Peyer's patch (tissue), 4 donors: Measurements from ENCODE around the gene LDLRAD4. TPM values are rescaled to one million over a fixed set of nuclear protein-coding genes. Genes with fewer than 3 reads are reported as not detected.
A peak's percentile ranks its signal among the peaks of the same experiment; 100 is the strongest.

Source experiments
- DNase-seq, 3 donors: peaks; one replicate each; pipeline ENCODE4 v3.0.0-alpha.2; 2017 to 2019
- H3K27ac ChIP-seq, 4 donors: fragments of 200-600 bp; sonication (generic); one replicate each; pipeline ENCODE4 v1.5.1; 2016 to 2019
- H3K27me3 ChIP-seq, 2 donors: fragments of 200-600 bp; sonication (generic); one replicate each; pipeline ENCODE4 v1.5.1; 2019
- H3K36me3 ChIP-seq, 3 donors: fragments of 200-600 bp; sonication (generic); one replicate each; pipeline ENCODE4 v1.5.1; 2016 to 2019
- H3K4me1 ChIP-seq, 4 donors: fragments of 200-600 bp; sonication (generic); one replicate each; pipeline ENCODE4 v1.5.1; 2016 to 2019
- H3K4me3 ChIP-seq, 4 donors: fragments of 200-600 bp; sonication (generic); 1 replicate in 3 of 4; 2 replicates in 1 of 4; pipeline ENCODE4 v1.5.1; 2016 to 2019; ENCODE audit warnings: mild to moderate bottlenecking in 1 of 4
- H3K9me3 ChIP-seq, 4 donors: fragments of 200-600 bp; sonication (generic); one replicate each; pipeline ENCODE4 v1.5.1; 2016 to 2019; ENCODE audit warnings: mild to moderate bottlenecking in 1 of 4
- POLR2A ChIP-seq, 2 donors: fragments of 450-650 bp; IDR thresholded peaks; one replicate each; pipeline ENCODE4 v1.5.1; 2017; ENCODE audit warnings: antibody characterized with exemption in 2 of 2, mild to moderate bottlenecking in 2 of 2, moderate library complexity in 2 of 2
- total RNA-seq, 4 donors: library from RNA; depleted of rRNA; stranded (reverse); fragments of >200 nt; gene quantifications; one replicate each; pipeline ENCODE4 v1.1.0, GENCODE V29; 2016
- TF ChIP-seq, protein P1 (sequence below), 6 experiments: fragments of 450-650 bp in 4 of 6; fragments of 200-600 bp in 2 of 6; sonication (generic) in 1 of 6; IDR thresholded peaks; one replicate each; pipeline ENCODE4 v1.5.1; 2017 to 2019; ENCODE audit warnings: antibody characterized with exemption in 6 of 6, mild to moderate bottlenecking in 3 of 6, moderate library complexity in 1 of 6

The LDLRAD4 gene
- total RNA-seq, 4 donors from 2014 or later: 24.8 to 128 (median 50.0) TPM

DNA sequence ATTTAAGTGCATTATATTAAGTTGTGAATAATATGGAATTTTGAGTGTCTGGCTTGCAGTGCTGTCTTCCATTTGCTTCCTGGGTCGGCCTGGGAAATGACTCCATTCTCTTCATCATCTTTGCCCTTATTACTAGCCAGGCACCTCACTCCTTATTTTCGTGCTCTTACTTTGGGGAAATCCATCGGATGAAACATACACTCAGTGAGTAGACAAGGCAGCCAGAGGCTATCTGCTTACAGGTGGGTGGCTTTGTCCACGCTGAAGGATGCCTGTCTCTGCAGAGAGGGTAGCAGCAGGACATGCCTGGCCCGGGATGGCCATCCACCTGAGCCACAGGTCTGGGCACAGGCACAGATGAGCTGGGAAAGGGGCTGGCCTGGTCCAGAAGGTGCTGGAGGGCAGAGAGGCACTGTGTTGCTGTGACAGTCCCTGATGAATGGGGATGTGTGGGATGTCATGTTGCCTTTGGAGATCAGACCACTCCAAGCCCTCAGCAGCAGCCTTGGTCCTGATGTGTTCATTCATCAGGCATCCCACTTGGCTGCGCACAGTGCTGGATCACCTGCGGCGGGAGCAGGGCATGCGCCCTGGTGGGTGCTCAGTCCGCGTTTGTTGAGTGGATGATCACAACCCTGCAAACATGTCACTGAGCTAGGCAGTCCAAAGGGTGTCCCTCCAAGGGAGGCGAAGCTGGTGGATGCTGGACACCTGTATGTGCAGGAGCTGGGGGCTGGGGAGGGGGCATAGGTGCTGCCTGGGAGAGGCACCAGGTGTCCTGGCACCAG lies 236.0 kb downstream of the LDLRAD4 start:
- Histone ChIP-seq H3K9me3 (no peaks in the 10 kb centered on the region), H3K27ac (no peak overlapping the region), H3K27me3 (no peaks in the 10 kb centered on the region), H3K4me3 (no peak overlapping the region), H3K36me3 (no peaks in the 10 kb centered on the region), H3K4me1 (peaks cover 0 to 11% (median 3%) of the 10 kb centered on the region in 4 donors)
- TF ChIP-seq, protein P1, sequence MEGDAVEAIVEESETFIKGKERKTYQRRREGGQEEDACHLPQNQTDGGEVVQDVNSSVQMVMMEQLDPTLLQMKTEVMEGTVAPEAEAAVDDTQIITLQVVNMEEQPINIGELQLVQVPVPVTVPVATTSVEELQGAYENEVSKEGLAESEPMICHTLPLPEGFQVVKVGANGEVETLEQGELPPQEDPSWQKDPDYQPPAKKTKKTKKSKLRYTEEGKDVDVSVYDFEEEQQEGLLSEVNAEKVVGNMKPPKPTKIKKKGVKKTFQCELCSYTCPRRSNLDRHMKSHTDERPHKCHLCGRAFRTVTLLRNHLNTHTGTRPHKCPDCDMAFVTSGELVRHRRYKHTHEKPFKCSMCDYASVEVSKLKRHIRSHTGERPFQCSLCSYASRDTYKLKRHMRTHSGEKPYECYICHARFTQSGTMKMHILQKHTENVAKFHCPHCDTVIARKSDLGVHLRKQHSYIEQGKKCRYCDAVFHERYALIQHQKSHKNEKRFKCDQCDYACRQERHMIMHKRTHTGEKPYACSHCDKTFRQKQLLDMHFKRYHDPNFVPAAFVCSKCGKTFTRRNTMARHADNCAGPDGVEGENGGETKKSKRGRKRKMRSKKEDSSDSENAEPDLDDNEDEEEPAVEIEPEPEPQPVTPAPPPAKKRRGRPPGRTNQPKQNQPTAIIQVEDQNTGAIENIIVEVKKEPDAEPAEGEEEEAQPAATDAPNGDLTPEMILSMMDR (IDR thresholded peaks at IDR 0.05): no peak
- no peak for TF ChIP-seq POLR2A (IDR thresholded peaks at IDR 0.05)
- DNase-seq: no peak

DNA sequence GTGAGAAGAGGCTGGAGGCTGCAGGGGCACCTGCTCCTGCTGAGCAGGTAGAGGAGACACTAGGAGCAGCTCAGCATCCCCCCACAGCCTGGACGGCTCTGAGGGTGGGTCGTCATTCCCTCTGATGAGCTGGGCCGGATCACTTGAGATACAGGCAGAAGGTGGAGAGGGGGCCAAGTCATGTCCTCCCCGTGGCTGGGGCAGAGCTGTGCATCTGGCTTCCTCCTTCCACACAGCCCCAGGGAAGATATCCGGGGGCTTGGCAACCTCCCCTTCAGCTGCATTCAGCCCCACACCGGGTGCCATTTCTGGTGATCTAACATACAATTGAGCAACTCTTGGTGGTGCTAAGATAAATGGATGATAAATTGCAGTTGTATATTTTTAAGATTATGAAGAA lies 236.9 kb downstream of the LDLRAD4 start:
- Histone ChIP-seq H3K27ac (no peak overlapping the region), H3K9me3 (no peaks in the 10 kb centered on the region), H3K36me3 (no peaks in the 10 kb centered on the region), H3K4me3 (no peak overlapping the region), H3K4me1 (peaks cover 0 to 11% (median 3%) of the 10 kb centered on the region in 4 donors), H3K27me3 (no peaks in the 10 kb centered on the region)
- no peak for DNase-seq
- no peak for TF ChIP-seq POLR2A (IDR thresholded peaks at IDR 0.05)
- TF ChIP-seq, protein P1 (IDR thresholded peaks at IDR 0.05): no peak

DNA sequence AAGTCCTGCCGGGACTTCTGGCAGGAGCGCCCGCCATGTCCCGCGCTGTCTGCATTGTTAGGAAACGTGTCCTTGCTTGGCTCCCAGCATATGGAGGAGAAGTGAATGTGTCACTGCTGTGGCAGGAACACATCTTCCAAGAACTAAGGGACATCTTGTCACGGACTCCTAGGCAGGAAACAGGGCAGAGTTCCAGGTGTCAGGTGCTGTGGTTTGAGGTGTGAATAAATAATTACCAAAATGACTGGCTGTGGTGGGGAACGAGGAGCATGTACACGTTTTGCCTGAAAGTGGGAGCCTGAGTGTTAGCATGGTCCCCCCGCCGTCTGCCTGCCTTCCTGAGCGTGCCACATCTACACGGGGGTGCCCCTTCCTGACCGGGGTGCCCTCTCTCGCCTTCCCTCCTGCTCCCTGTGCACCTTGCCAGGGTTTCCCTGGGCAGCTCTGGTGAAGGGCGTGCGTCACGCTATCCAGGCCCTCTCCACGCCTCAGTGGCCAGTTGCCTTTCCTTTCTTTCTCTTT lies 237.5 kb downstream of the LDLRAD4 start:
- no peak for DNase-seq
- Histone ChIP-seq H3K4me3 (no peak overlapping the region), H3K36me3 (no peaks in the 10 kb centered on the region), H3K27ac (no peak overlapping the region), H3K9me3 (no peaks in the 10 kb centered on the region), H3K4me1 (peaks cover 0 to 11% (median 3%) of the 10 kb centered on the region in 4 donors), H3K27me3 (no peaks in the 10 kb centered on the region)
- TF ChIP-seq POLR2A (IDR thresholded peaks at IDR 0.05): no peak
- TF ChIP-seq, protein P1 (IDR thresholded peaks at IDR 0.05): no peak

DNA sequence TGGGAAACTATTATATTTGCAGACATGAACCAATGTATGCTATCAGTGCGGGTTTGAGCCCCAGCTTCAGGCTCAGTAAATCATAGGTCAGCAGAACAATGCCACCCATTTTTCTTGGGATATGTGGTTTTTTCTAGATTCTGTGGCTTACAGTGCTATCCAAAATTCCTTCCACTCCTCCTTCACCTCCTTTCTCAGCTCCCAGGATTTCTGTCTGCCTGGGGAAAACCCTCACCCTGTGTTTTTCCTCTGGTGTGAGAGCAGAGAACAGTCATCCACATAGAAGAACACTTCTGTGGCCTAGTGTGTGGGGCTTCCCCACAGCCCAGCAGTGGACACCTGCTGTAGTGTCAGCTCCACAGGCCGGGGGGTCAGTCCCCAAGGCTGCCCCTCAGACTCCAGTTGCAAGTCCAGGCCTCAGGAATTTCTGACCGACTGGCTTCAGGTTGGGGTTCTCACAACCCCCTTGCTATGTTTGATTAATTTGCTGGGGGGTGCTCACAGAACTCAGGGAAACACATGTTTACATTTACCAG lies 238.2 kb downstream of the LDLRAD4 start:
- Histone ChIP-seq H3K27ac (no peak overlapping the region), H3K4me1 (peaks cover 0 to 10% (median 3%) of the 10 kb centered on the region in 4 donors), H3K27me3 (no peaks in the 10 kb centered on the region), H3K36me3 (no peaks in the 10 kb centered on the region), H3K9me3 (no peaks in the 10 kb centered on the region), H3K4me3 (no peak overlapping the region)
- TF ChIP-seq, protein P1 (IDR thresholded peaks at IDR 0.05): no peak
- TF ChIP-seq POLR2A (IDR thresholded peaks at IDR 0.05): no peak
- DNase-seq: no peak

DNA sequence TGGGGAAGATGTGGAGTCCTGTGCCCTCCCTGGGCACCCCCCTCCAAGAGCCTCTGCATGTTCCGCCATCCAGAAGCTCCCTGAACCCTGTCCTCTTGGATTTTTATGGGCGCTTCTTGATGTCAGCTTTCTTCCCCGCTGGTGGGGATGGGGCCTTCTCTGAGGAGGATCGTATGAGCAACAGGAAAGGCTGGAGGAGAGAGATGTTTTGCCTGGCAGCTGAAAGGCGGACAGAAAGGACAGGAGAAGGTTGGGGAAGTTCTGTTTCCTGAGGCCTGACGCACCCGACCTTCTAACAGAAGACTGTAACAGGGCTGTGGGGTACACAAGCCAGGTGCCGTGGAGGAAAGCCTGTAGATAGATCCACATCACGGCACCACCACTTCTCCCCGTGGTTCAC lies 238.8 kb downstream of the LDLRAD4 start:
- no peak overlapping the region for H3K27ac ChIP-seq
- H3K4me3 ChIP-seq: no peak overlapping the region
- peaks cover 0 to 6% (median 2%) of the 10 kb centered on the region in 4 donors for H3K4me1 ChIP-seq
- H3K27me3 ChIP-seq: no peaks in the 10 kb centered on the region
- TF ChIP-seq, protein P1 (IDR thresholded peaks at IDR 0.05): no peak
- TF ChIP-seq POLR2A (IDR thresholded peaks at IDR 0.05): no peak
- peak in 1 of 3 donors; percentile 33 for DNase-seq
- no peaks in the 10 kb centered on the region for H3K36me3 ChIP-seq
- no peaks in the 10 kb centered on the region for H3K9me3 ChIP-seq
